ENCODE data around the gene SCARB1. TPM values are rescaled to one million over a fixed set of nuclear protein-coding genes. Genes with fewer than 3 reads are reported as not detected.

The SCARB1 gene
- total and polyA plus RNA-seq, 2 donors (not counting 3 experiments of a cell fraction or from before 2014, with no cell fraction given) = 125 to 141 TPM

DNA sequence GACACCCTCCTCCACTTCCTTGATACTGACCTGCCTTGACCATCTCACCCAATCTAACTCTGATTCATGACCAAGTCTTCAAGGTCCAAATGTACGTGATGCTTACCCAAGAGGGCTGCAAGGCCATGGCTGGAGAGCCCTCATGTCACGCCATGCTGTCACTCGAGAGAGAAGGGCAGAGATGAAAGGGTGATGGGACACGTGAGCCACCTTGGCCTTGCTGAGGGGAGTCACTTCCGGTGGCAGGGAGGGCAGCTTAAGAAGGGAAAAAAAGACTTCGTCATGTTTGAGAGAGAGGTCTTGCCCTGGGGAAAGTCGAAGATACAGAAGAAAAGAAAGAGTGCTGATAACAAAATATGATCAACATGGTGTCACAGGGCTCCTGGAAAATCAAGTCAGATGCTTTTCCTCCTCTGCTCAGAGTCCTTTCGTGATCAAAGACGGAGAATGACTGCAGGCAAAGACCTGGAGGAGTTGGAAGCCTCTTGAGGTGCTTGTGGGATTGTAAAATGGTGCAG lies 3.3 kb upstream of the SCARB1 start:
- ChIA-PET CTCF (interaction anchor here (1.4 kb wide), 1 partner anchor 40 kb away, joined by 4 read pairs; no protein-coding TSS in a partner anchor), POLR2A (no interaction called here)
- dilution Hi-C loops (cut with MboI; ENCODE audit: extremely low pct_ligation_motif_present, low sequenced_read_pairs) (no loop called here), intact Hi-C loops (cut with micrococcal nuclease) (no loop called here)
- FAIRE-seq (no peak), DNase-seq (ENCODE audit: low read depth, low spot score) (no peak)
- Histone ChIP-seq H3K4me3 (replicated peaks in 1 of 3; ENCODE audit: insufficient read depth in 1 of 3, low read depth in 1 of 3, low read length in 3 of 3) (no peak overlapping the region), H3K9me1 (replicated peaks; ENCODE audit: control insufficient read depth, extremely low read depth, insufficient read depth, low read length) (no peaks in the 10 kb centered on the region), H2AFZ (ENCODE audit: low read depth, low read length) (no peak overlapping the region), H3K4me1 (ENCODE audit: control insufficient read depth, extremely low read depth, insufficient read depth, low read length) (peaks cover 15% of the 10 kb centered on the region), H4K20me1 (replicated peaks; ENCODE audit: control insufficient read depth, extremely low read depth, insufficient read depth, low read length) (no peaks in the 10 kb centered on the region), H3K27me3 (ENCODE audit: control insufficient read depth in 2 of 2, insufficient read depth in 2 of 2, low read length in 2 of 2) (no peaks in the 10 kb centered on the region), H3K79me2 (ENCODE audit: control insufficient read depth, insufficient read depth, low read length) (peaks cover 13% of the 10 kb centered on the region), H3K4me2 (ENCODE audit: insufficient read depth, low read length) (no peak overlapping the region), H3K36me3 (ENCODE audit: control insufficient read depth in 2 of 2, extremely low read depth in 1 of 2, insufficient read depth in 2 of 2, low read length in 2 of 2) (no peaks in the 10 kb centered on the region), H3K9me3 (replicated peaks; ENCODE audit: control insufficient read depth, insufficient read depth, low read length) (no peaks in the 10 kb centered on the region), H3K9ac (replicated peaks; ENCODE audit: extremely low read depth, insufficient read depth, low read length) (no peak overlapping the region), H3K27ac (ENCODE audit: insufficient read depth, low read depth, low read length) (no peak overlapping the region)
- TF ChIP-seq MAX (IDR thresholded peaks at IDR 0.05; ENCODE audit: insufficient read depth, insufficient read length) = no peak
- no peak for TF ChIP-seq EZH2 (IDR thresholded peaks at IDR 0.05; ENCODE audit: borderline replicate concordance, low read depth, low read length, severe bottlenecking)
- TF ChIP-seq POLR2A (IDR thresholded peaks at IDR 0.05; ENCODE audit: low read depth, low read length) = no peak
- no peak for TF ChIP-seq FOS (IDR thresholded peaks at IDR 0.05; ENCODE audit: borderline replicate concordance, insufficient read depth, low read length)
- TF ChIP-seq JUN (IDR thresholded peaks at IDR 0.05; ENCODE audit: borderline replicate concordance, insufficient read depth, insufficient read length, low read depth) = no peak
- TF ChIP-seq, protein P1, sequence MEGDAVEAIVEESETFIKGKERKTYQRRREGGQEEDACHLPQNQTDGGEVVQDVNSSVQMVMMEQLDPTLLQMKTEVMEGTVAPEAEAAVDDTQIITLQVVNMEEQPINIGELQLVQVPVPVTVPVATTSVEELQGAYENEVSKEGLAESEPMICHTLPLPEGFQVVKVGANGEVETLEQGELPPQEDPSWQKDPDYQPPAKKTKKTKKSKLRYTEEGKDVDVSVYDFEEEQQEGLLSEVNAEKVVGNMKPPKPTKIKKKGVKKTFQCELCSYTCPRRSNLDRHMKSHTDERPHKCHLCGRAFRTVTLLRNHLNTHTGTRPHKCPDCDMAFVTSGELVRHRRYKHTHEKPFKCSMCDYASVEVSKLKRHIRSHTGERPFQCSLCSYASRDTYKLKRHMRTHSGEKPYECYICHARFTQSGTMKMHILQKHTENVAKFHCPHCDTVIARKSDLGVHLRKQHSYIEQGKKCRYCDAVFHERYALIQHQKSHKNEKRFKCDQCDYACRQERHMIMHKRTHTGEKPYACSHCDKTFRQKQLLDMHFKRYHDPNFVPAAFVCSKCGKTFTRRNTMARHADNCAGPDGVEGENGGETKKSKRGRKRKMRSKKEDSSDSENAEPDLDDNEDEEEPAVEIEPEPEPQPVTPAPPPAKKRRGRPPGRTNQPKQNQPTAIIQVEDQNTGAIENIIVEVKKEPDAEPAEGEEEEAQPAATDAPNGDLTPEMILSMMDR (IDR thresholded peaks at IDR 0.05; ENCODE audit: extremely low read depth in 1 of 2, insufficient read depth in 1 of 2, low read depth in 1 of 2, low read length in 2 of 2) = no peak
- no peak for TF ChIP-seq MYC (IDR thresholded peaks at IDR 0.05; ENCODE audit: low read depth, low read length)
- TF ChIP-seq GATA2 (IDR thresholded peaks at IDR 0.05; ENCODE audit: insufficient read depth, insufficient read length, low read depth, low read length) = no peak
- no peak for TF ChIP-seq POLR2AphosphoS5 (IDR thresholded peaks at IDR 0.05; ENCODE audit: insufficient read depth, low read depth, low read length)
- BruUV-seq (replicated peaks) = no TSS peak
